Liver (tissue), 9 donors: ENCODE results near the gene GNB5. TPM values are rescaled to one million over a fixed set of nuclear protein-coding genes. Genes with fewer than 3 reads are reported as not detected.

Experiments
- DNase-seq: peaks from one replicate; pipeline ENCODE4 v3.0.0-alpha.2; 2017; ENCODE audit warnings: low spot score
- H3K27ac ChIP-seq, 2 donors: one replicate each; pipeline ENCODE4 v1.7.0; 2013; ENCODE audit warnings: inconsistent platforms in 2 of 2, low read length in 2 of 2, control low read depth in 1 of 2, low read depth in 1 of 2, mild to moderate bottlenecking in 1 of 2
- H3K27me3 ChIP-seq, 4 donors: one replicate each; pipeline versions ENCODE4 v1.6.1 to v1.7.0; 2013; ENCODE audit warnings: low read length in 3 of 4, inconsistent platforms in 1 of 4, mild to moderate bottlenecking in 1 of 4, moderate library complexity in 1 of 4; ENCODE audit not compliant: control insufficient read depth in 4 of 4, insufficient read depth in 4 of 4
- H3K36me3 ChIP-seq, 4 donors: one replicate each; pipeline versions ENCODE4 v1.6.1 to v1.7.0; 2013; ENCODE audit warnings: low read length in 3 of 4, mild to moderate bottlenecking in 3 of 4, low read depth in 1 of 4, moderate library complexity in 1 of 4; ENCODE audit not compliant: control insufficient read depth in 4 of 4, insufficient read depth in 3 of 4
- H3K4me1 ChIP-seq, 4 donors: one replicate each; pipeline versions ENCODE4 v1.6.1 to v1.7.0; 2013; ENCODE audit warnings: low read length in 3 of 4, mild to moderate bottlenecking in 3 of 4, moderate library complexity in 1 of 4; ENCODE audit not compliant: control insufficient read depth in 4 of 4, insufficient read depth in 4 of 4
- H3K4me3 ChIP-seq, 3 donors: one replicate each; pipeline versions ENCODE4 v1.6.1 to v1.7.0; 2013; ENCODE audit warnings: low read length in 3 of 3, control low read depth in 1 of 3, low read depth in 1 of 3, mild to moderate bottlenecking in 1 of 3
- H3K9ac ChIP-seq, 2 donors: one replicate each; pipeline ENCODE4 v1.7.0; 2013; ENCODE audit warnings: low read length in 2 of 2, mild to moderate bottlenecking in 2 of 2, moderate library complexity in 2 of 2, control low read depth in 1 of 2, low read depth in 1 of 2
- H3K9me3 ChIP-seq, 4 donors: one replicate each; pipeline versions ENCODE4 v1.6.1 to v1.7.0; 2013; ENCODE audit warnings: low read length in 3 of 4; ENCODE audit not compliant: control insufficient read depth in 4 of 4
- ATF3 ChIP-seq: IDR thresholded peaks from 2 replicates; pipeline ENCODE4 v1.6.1; 2016; ENCODE audit warnings: antibody characterized with exemption
- CTCF ChIP-seq: fragments of 150-350 bp; IDR thresholded peaks from 2 replicates; pipeline ENCODE4 v1.5.1; 2017; ENCODE audit warnings: improper control_type of control experiment, low read depth, low read length; ENCODE audit not compliant: missing input control
- EGR1 ChIP-seq, 2 donors: IDR thresholded peaks; 2 replicates each; pipeline ENCODE4 v1.6.1; 2016 to 2018; ENCODE audit warnings: antibody characterized with exemption in 2 of 2, low read depth in 2 of 2
- FOXA1 ChIP-seq: IDR thresholded peaks from 2 replicates; pipeline ENCODE4 v1.6.1; 2016; ENCODE audit warnings: antibody characterized with exemption
- FOXA2 ChIP-seq: IDR thresholded peaks from 2 replicates; pipeline ENCODE4 v1.6.1; 2016; ENCODE audit warnings: antibody characterized with exemption
- GABPA ChIP-seq, 2 donors: IDR thresholded peaks in 1 of 2; conservative IDR thresholded peaks in 1 of 2; 2 replicates each; pipeline ENCODE4 v1.6.1; 2016; ENCODE audit warnings: antibody characterized with exemption in 2 of 2, mild to moderate bottlenecking in 1 of 2, moderate library complexity in 1 of 2
- HNF4A ChIP-seq, 2 donors: conservative IDR thresholded peaks; 2 replicates each; pipeline ENCODE4 v1.6.1; 2016; ENCODE audit warnings: antibody characterized with exemption in 2 of 2, mild to moderate bottlenecking in 2 of 2
- HNF4G ChIP-seq: IDR thresholded peaks from 2 replicates; pipeline ENCODE4 v1.6.1; 2016; ENCODE audit warnings: antibody characterized with exemption
- JUND ChIP-seq, 2 donors: IDR thresholded peaks; 2 replicates each; pipeline ENCODE4 v1.6.1; 2016; ENCODE audit warnings: antibody characterized with exemption in 2 of 2
- MAX ChIP-seq: IDR thresholded peaks from 2 replicates; pipeline ENCODE4 v1.6.1; 2016; ENCODE audit warnings: antibody characterized with exemption
- NR2F2 ChIP-seq: IDR thresholded peaks from 2 replicates; pipeline ENCODE4 v1.6.1; 2016; ENCODE audit warnings: antibody characterized with exemption
- RAD21 ChIP-seq, 2 donors: IDR thresholded peaks; 2 replicates each; pipeline ENCODE4 v1.6.1; 2016; ENCODE audit warnings: antibody characterized with exemption in 2 of 2, mild to moderate bottlenecking in 2 of 2
- REST ChIP-seq: IDR thresholded peaks from 2 replicates; pipeline ENCODE4 v1.6.1; 2016; ENCODE audit warnings: antibody characterized with exemption, mild to moderate bottlenecking
- RXRA ChIP-seq, 2 donors: IDR thresholded peaks; 2 replicates each; pipeline ENCODE4 v1.6.1; 2017 to 2018; ENCODE audit warnings: antibody characterized with exemption in 2 of 2, mild to moderate bottlenecking in 1 of 2
- SP1 ChIP-seq: IDR thresholded peaks from 2 replicates; pipeline ENCODE4 v1.6.1; 2018; ENCODE audit warnings: antibody characterized with exemption, mild to moderate bottlenecking
- TAF1 ChIP-seq: conservative IDR thresholded peaks from 2 replicates; pipeline ENCODE4 v1.6.1; 2016; ENCODE audit warnings: antibody characterized with exemption, mild to moderate bottlenecking
- YY1 ChIP-seq: IDR thresholded peaks from 2 replicates; pipeline ENCODE4 v1.6.1; 2016; ENCODE audit warnings: antibody characterized with exemption, mild to moderate bottlenecking
- ZBTB33 ChIP-seq: IDR thresholded peaks from 2 replicates; pipeline ENCODE4 v1.6.1; 2016; ENCODE audit warnings: antibody characterized with exemption
- WGBS: extraction: QIAGEN DNeasy Blood & Tissue Kit; methylation state at CpG from one replicate; pipeline ENCODE4 v1.1.7; 2013; 5-methylcytosine and 5-hydroxymethylcytosine counted together
- polyA plus RNA-seq, 2 donors: library from polyadenylated mRNA; stranded (reverse) in 1 of 2; unstranded in 1 of 2; fragments of 200-250 nt in 1 of 2; fragments of >200 nt in 1 of 2; fragmentation: Nextera tagmentation in 1 of 2; extraction: Ambion mirVana in 1 of 2; gene quantifications; one replicate each; pipeline versions ENCODE4 v1.2.1 to v1.2.3, GENCODE V29; 2013 to 2015
- total RNA-seq, 2 donors: library from RNA; depleted of rRNA; stranded (reverse); fragments of >200 nt; gene quantifications; one replicate each; pipeline ENCODE4 v1.2.3, GENCODE V29; 2014
- donor health status: healthy.
- donor health status: healthy.
- donor health status: healthy.
- donor health status: healthy.
- donor health status: healthy.

GNB5 gene
- total and polyA plus RNA-seq, 4 donors, result 13.7 to 19.2 (median 15.7) TPM

- no peak for DNase-seq
- TF ChIP-seq HNF4G (no peak), NR2F2 (no peak), JUND (IDR thresholded peaks at IDR 0.05) (peak in 1 of 2 donors; percentile 42)
- Histone ChIP-seq H3K4me3 (no peak overlapping the region), H3K36me3 (no peaks in the 10 kb centered on the region), H3K9me3 (no peaks in the 10 kb centered on the region), H3K4me1 (no peaks in the 10 kb centered on the region), H3K9ac (no peak overlapping the region), H3K27me3 (no peaks in the 10 kb centered on the region), H3K27ac (no peak overlapping the region)
- 93% methylated on average over 5 of the region's 5 CpGs for WGBS
Observed at GRCh38 chr15:52103217-52104207, 87.7 kb downstream of the GNB5 start.

GRCh38 chr15:52102463-52102862 is 88.7 kb downstream of the GNB5 start:
- Histone ChIP-seq H3K27ac (no peak overlapping the region), H3K4me3 (no peak overlapping the region), H3K9ac (no peak overlapping the region), H3K4me1 (no peaks in the 10 kb centered on the region), H3K36me3 (no peaks in the 10 kb centered on the region), H3K27me3 (no peaks in the 10 kb centered on the region), H3K9me3 (no peaks in the 10 kb centered on the region)
- WGBS, result 94% methylated on average over 2 of the region's 2 CpGs
- no peak for DNase-seq
- no peak for TF ChIP-seq ATF3

GRCh38 chr15:52101542-52102323 is 89.5 kb downstream of the GNB5 start:
- no peak overlapping the region for H3K9ac ChIP-seq
- H3K36me3 ChIP-seq, result no peaks in the 10 kb centered on the region
- H3K9me3 ChIP-seq, result no peaks in the 10 kb centered on the region
- H3K27ac ChIP-seq, result no peak overlapping the region
- H3K4me3 ChIP-seq, result no peak overlapping the region
- no peaks in the 10 kb centered on the region for H3K27me3 ChIP-seq
- no peak for DNase-seq
- TF ChIP-seq RXRA (IDR thresholded peaks at IDR 0.05), result no peak
- no peak for TF ChIP-seq HNF4G
- TF ChIP-seq EGR1 (IDR thresholded peaks at IDR 0.05; ENCODE audit: low read depth in 2 of 2), result no peak
- TF ChIP-seq GABPA (IDR thresholded peaks at IDR 0.05 in 1 of 2, conservative IDR thresholded peaks at IDR 0.05 in 1 of 2), result no peak
- no peak for TF ChIP-seq FOXA1
- TF ChIP-seq TAF1, result no peak
- TF ChIP-seq YY1, result no peak
- no peak for TF ChIP-seq CTCF
- no peak for TF ChIP-seq HNF4A (conservative IDR thresholded peaks at IDR 0.05)
- no peak for TF ChIP-seq ZBTB33
- no peak for TF ChIP-seq JUND (IDR thresholded peaks at IDR 0.05)
- TF ChIP-seq REST, result no peak
- no peak for TF ChIP-seq RAD21 (IDR thresholded peaks at IDR 0.05)
- no peak for TF ChIP-seq FOXA2
- TF ChIP-seq SP1, result no peak
- TF ChIP-seq MAX, result no peak
- no peak for TF ChIP-seq NR2F2
- TF ChIP-seq ATF3, result no peak
- WGBS, result 94% methylated on average over 16 of the region's 16 CpGs
- no peaks in the 10 kb centered on the region for H3K4me1 ChIP-seq
